HCT116 (cell line): ENCODE measurements around the gene GPR142. TPM values are rescaled to one million over a fixed set of nuclear protein-coding genes. Genes with fewer than 3 reads are reported as not detected.

Experiments
- ATAC-seq: fragments of 200-7000 bp; cut with Tn5 transposase; 2 replicates; pipeline ENCODE4 v1.9.1; 2020; ENCODE audit warnings: mild to moderate bottlenecking, moderate library complexity
- BruUV-seq: library from RNA; stranded (reverse); fragments of 400-500 nt; replicated peaks from 2 replicates; lab custom pipeline; 2021; lab: Mats Ljungman, UMichigan
- CTCF ChIA-PET: fragments of 300-600 bp; sonication (Branson Sonifier 250); formaldehyde crosslinking; loops from one replicate; lab custom pipeline; 2021; ENCODE audit warnings: antibody characterized with exemption; lab: Charles Lee
- POLR2A ChIA-PET: fragments of 300-600, 350-600 bp; sonication (Branson Sonifier 250); formaldehyde crosslinking; loops from one replicate; lab custom pipeline; 2021; ENCODE audit warnings: antibody characterized with exemption; lab: Charles Lee
- RAD21 ChIA-PET, 2 experiments: fragments of 300-600 bp; sonication (Branson Sonifier 250); formaldehyde crosslinking; loops; one replicate each; lab custom pipeline; 2023; ENCODE audit warnings: low total read pairs in 2 of 2; ENCODE audit not compliant: uncharacterized antibody in 2 of 2, unreplicated experiment in 2 of 2, low non-redundant PET in 1 of 2; lab: Charles Lee
- DNase-seq: peaks from one replicate; pipeline ENCODE4 v3.0.0-alpha.2; 2010; ENCODE audit warnings: low read depth, low spot score
- H2AFZ ChIP-seq: fragments of 200-600 bp; shearing (Covaris generic), sonication (generic); 2 replicates; pipeline ENCODE4 v1.6.1; 2017; ENCODE audit warnings: low read depth, mixed run types, mixed read lengths, antibody characterized with exemption, low read length; ENCODE audit not compliant: poor library complexity, severe bottlenecking
- H3K27ac ChIP-seq: 2 replicates; pipeline ENCODE4 v1.5.1; 2012; ENCODE audit warnings: low read depth, low read length
- H3K27me3 ChIP-seq: fragments of 200-600 bp; sonication (generic); 2 replicates; pipeline ENCODE4 v1.6.1; 2016; ENCODE audit warnings: mixed run types, low read length, mixed read lengths; ENCODE audit not compliant: insufficient read depth
- H3K36me3 ChIP-seq, 2 experiments: fragments of 200-500 bp in 1 of 2; fragments of 200-600 bp in 1 of 2; sonication (Bioruptor generic) in 1 of 2; sonication (generic) in 1 of 2; 2 replicates each; pipeline versions ENCODE4 v1.5.1 to v1.6.1; 2014 to 2016; ENCODE audit warnings: low read length in 2 of 2, inconsistent platforms in 1 of 2, mixed read lengths in 1 of 2, mixed run types in 1 of 2; ENCODE audit not compliant: insufficient read depth in 2 of 2, control insufficient read depth in 1 of 2
- H3K4me1 ChIP-seq, 2 experiments: fragments of 200-600 bp in 1 of 2; sonication (generic) in 1 of 2; 2 replicates each; pipeline versions ENCODE4 v1.5.1 to v1.6.1; 2012 to 2017; ENCODE audit warnings: low read length in 2 of 2, inconsistent platforms in 1 of 2, mild to moderate bottlenecking in 1 of 2, mixed read lengths in 1 of 2, mixed run types in 1 of 2, moderate library complexity in 1 of 2; ENCODE audit not compliant: insufficient read depth in 2 of 2, control insufficient read depth in 1 of 2
- H3K4me2 ChIP-seq: fragments of 200-600 bp; sonication (generic); 2 replicates; pipeline ENCODE4 v1.6.1; 2017; ENCODE audit warnings: mixed run types, low read length, mixed read lengths
- H3K4me3 ChIP-seq, 2 experiments: fragments of 200-600 bp in 1 of 2; sonication (generic) in 1 of 2; replicated peaks in 1 of 2; 2 replicates each; pipeline ENCODE4 v1.5.1; 2011 to 2016; ENCODE audit warnings: low read length in 2 of 2, control low read depth in 1 of 2, low read depth in 1 of 2, mild to moderate bottlenecking in 1 of 2, mixed read lengths in 1 of 2, mixed run types in 1 of 2
- H3K79me2 ChIP-seq: fragments of 200-600 bp; sonication (generic); 2 replicates; pipeline ENCODE4 v1.6.1; 2017; ENCODE audit warnings: mild to moderate bottlenecking, mixed run types, low read length, moderate library complexity, mixed read lengths; ENCODE audit not compliant: insufficient read depth
- H3K9ac ChIP-seq: fragments of 200-600 bp; sonication (generic); 2 replicates; pipeline ENCODE4 v1.6.1; 2016; ENCODE audit warnings: low read length, mixed read lengths
- H3K9me2 ChIP-seq: fragments of 200-600 bp; sonication (generic), shearing (Covaris generic); 2 replicates; pipeline ENCODE4 v1.6.1; 2017; ENCODE audit warnings: mixed run types, mild to moderate bottlenecking, moderate library complexity; ENCODE audit not compliant: insufficient read depth
- H3K9me3 ChIP-seq, 2 experiments: fragments of 200-500 bp in 1 of 2; fragments of 200-600 bp in 1 of 2; sonication (Bioruptor generic) in 1 of 2; sonication (generic) in 1 of 2; 2 replicates each; pipeline ENCODE4 v1.6.1; 2014 to 2017; ENCODE audit warnings: low read length in 2 of 2, mixed read lengths in 2 of 2, inconsistent platforms in 1 of 2, low read depth in 1 of 2, mild to moderate bottlenecking in 1 of 2, mixed run types in 1 of 2, moderate library complexity in 1 of 2; ENCODE audit not compliant: control insufficient read depth in 1 of 2, insufficient read depth in 1 of 2
- H4K20me1 ChIP-seq: fragments of 200-600 bp; sonication (generic), shearing (Covaris generic); 2 replicates; pipeline ENCODE4 v1.6.1; 2017; ENCODE audit warnings: mixed run types, mild to moderate bottlenecking, moderate library complexity; ENCODE audit not compliant: insufficient read depth
- CBX3 ChIP-seq: IDR thresholded peaks from 2 replicates; pipeline ENCODE4 v1.6.1; 2012; ENCODE audit warnings: low read depth
- CEBPB ChIP-seq: IDR thresholded peaks from 2 replicates; pipeline ENCODE4 v1.6.1; 2012; ENCODE audit warnings: low read depth
- CTCF ChIP-seq, 3 experiments: fragments of 200-600 bp in 1 of 3; sonication (generic) in 1 of 3; IDR thresholded peaks in 2 of 3; conservative IDR thresholded peaks in 1 of 3; 2 replicates each; pipeline ENCODE4 v1.5.1; 2012 to 2017; ENCODE audit warnings: low read depth in 2 of 3, low read length in 2 of 3, antibody characterized with exemption in 1 of 3, borderline replicate concordance in 1 of 3, control low read depth in 1 of 3, mild to moderate bottlenecking in 1 of 3, mixed read lengths in 1 of 3, mixed run types in 1 of 3, moderate library complexity in 1 of 3; ENCODE audit not compliant: insufficient read depth in 1 of 3
- EGR1 ChIP-seq: IDR thresholded peaks from 2 replicates; pipeline ENCODE4 v1.6.1; 2012; ENCODE audit warnings: low read depth
- ELF1 ChIP-seq: IDR thresholded peaks from 2 replicates; pipeline ENCODE4 v1.6.1; 2012; ENCODE audit warnings: low read depth, borderline replicate concordance
- EZH2 ChIP-seq: fragments of 200-600 bp; sonication (generic); IDR thresholded peaks from 2 replicates; pipeline ENCODE4 v1.6.1; 2017; ENCODE audit warnings: antibody characterized with exemption, mixed run types
- EZH2phosphoT487 ChIP-seq: fragments of 200-600 bp; IDR thresholded peaks from 2 replicates; pipeline ENCODE4 v1.6.1; 2018; ENCODE audit warnings: antibody characterized with exemption, borderline replicate concordance
- FOSL1 ChIP-seq: IDR thresholded peaks from 2 replicates; pipeline ENCODE4 v1.6.1; 2012; ENCODE audit warnings: low read depth
- JUND ChIP-seq: IDR thresholded peaks from 2 replicates; pipeline ENCODE4 v1.6.1; 2012
- MAX ChIP-seq: IDR thresholded peaks from 2 replicates; pipeline ENCODE4 v1.6.1; 2012
- POLR2AphosphoS5 ChIP-seq: IDR thresholded peaks from 2 replicates; pipeline ENCODE4 v1.6.1; 2011; ENCODE audit warnings: mild to moderate bottlenecking, low read depth, low read length, moderate library complexity
- REST ChIP-seq: IDR thresholded peaks from 2 replicates; pipeline ENCODE4 v1.6.1; 2012; ENCODE audit warnings: low read depth
- SIN3A ChIP-seq: IDR thresholded peaks from 2 replicates; pipeline ENCODE4 v1.6.1; 2012; ENCODE audit warnings: low read depth
- SP1 ChIP-seq: IDR thresholded peaks from 2 replicates; pipeline ENCODE4 v1.6.1; 2012; ENCODE audit warnings: low read depth
- SRF ChIP-seq: IDR thresholded peaks from 2 replicates; pipeline ENCODE4 v1.6.1; 2012; ENCODE audit warnings: low read depth
- TCF7L2 ChIP-seq: IDR thresholded peaks from 2 replicates; pipeline ENCODE4 v1.7.0; 2011; ENCODE audit warnings: borderline replicate concordance, inconsistent platforms; ENCODE audit not compliant: insufficient read depth, insufficient read length; ENCODE audit errors: extremely low read depth
- YY1 ChIP-seq: IDR thresholded peaks from 2 replicates; pipeline ENCODE4 v1.6.1; 2011; ENCODE audit warnings: low read length, low read depth, moderate library complexity, mild to moderate bottlenecking; ENCODE audit not compliant: insufficient replicate concordance; ENCODE audit errors: extremely low read depth
- intact Hi-C: fragments of 100-400 bp; cut with micrococcal nuclease; formaldehyde crosslinking; loops from 2 replicates; pipeline ENCODE4 v1.10.0; 2022
- total RNA-seq: library from RNA; stranded (reverse); gene quantifications from one replicate; pipeline ENCODE4 v1.2.1, GENCODE V29; 2021; ENCODE audit not compliant: unreplicated experiment
- TF ChIP-seq, protein P1 (sequence below): IDR thresholded peaks from 2 replicates; pipeline ENCODE4 v1.6.1; 2011; ENCODE audit warnings: mild to moderate bottlenecking, low read length, moderate library complexity; ENCODE audit not compliant: insufficient replicate concordance; ENCODE audit errors: extremely low read depth
- TF ChIP-seq, protein P2 (sequence below): IDR thresholded peaks from 2 replicates; pipeline ENCODE4 v1.6.1; 2012

GPR142 gene
- total RNA-seq, 1 experiment from 2014 or later: not detected

- Histone ChIP-seq H3K27me3 (no peaks in the 10 kb centered on the region; the same call in 1 of the 2 replicates), H3K4me2 (no peak overlapping the region), H3K9me2 (no peaks in the 10 kb centered on the region), H3K9me3 (no peaks in the 10 kb centered on the region), H4K20me1 (no peaks in the 10 kb centered on the region), H3K27ac (no peak overlapping the region), H2AFZ (no peak overlapping the region), H3K36me3 (no peaks in the 10 kb centered on the region), H3K4me3 (no peak overlapping the region), H3K4me1 (no peaks in the 10 kb centered on the region), H3K79me2 (no peaks in the 10 kb centered on the region), H3K9ac (no peak overlapping the region)
- POLR2A ChIA-PET: no interaction called here
- CTCF ChIA-PET: no interaction called here
- RAD21 ChIA-PET: no interaction called here
- DNase-seq (no peak), ATAC-seq (no peak)
- TF ChIP-seq CBX3: no peak
- no peak for TF ChIP-seq EGR1
- no peak for TF ChIP-seq YY1
- no peak for TF ChIP-seq FOSL1
- no peak for TF ChIP-seq CTCF (IDR thresholded peaks at IDR 0.05 in 2 of 3, conservative IDR thresholded peaks at IDR 0.05 in 1 of 3; ENCODE audit: borderline replicate concordance in 1 of 3, insufficient read depth in 1 of 3, low read depth in 2 of 3, low read length in 2 of 3)
- TF ChIP-seq EZH2: no peak
- no peak for TF ChIP-seq JUND
- no peak for TF ChIP-seq SRF
- TF ChIP-seq CEBPB: no peak
- no peak for TF ChIP-seq EZH2phosphoT487
- no peak for TF ChIP-seq TCF7L2
- TF ChIP-seq, protein P1, sequence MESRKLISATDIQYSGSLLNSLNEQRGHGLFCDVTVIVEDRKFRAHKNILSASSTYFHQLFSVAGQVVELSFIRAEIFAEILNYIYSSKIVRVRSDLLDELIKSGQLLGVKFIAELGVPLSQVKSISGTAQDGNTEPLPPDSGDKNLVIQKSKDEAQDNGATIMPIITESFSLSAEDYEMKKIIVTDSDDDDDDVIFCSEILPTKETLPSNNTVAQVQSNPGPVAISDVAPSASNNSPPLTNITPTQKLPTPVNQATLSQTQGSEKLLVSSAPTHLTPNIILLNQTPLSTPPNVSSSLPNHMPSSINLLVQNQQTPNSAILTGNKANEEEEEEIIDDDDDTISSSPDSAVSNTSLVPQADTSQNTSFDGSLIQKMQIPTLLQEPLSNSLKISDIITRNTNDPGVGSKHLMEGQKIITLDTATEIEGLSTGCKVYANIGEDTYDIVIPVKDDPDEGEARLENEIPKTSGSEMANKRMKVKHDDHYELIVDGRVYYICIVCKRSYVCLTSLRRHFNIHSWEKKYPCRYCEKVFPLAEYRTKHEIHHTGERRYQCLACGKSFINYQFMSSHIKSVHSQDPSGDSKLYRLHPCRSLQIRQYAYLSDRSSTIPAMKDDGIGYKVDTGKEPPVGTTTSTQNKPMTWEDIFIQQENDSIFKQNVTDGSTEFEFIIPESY: no peak
- TF ChIP-seq ELF1: no peak
- TF ChIP-seq REST: no peak
- TF ChIP-seq MAX: no peak
- no peak for TF ChIP-seq SIN3A
- no peak for TF ChIP-seq SP1
- TF ChIP-seq, protein P2, sequence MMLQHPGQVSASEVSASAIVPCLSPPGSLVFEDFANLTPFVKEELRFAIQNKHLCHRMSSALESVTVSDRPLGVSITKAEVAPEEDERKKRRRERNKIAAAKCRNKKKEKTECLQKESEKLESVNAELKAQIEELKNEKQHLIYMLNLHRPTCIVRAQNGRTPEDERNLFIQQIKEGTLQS: no peak
- no peak for TF ChIP-seq POLR2AphosphoS5
- intact Hi-C loops: no loop called here
- no TSS peak for BruUV-seq
Measured at GRCh38 chr17:74336307-74336706, 31.0 kb upstream of the GPR142 start.
